ENCODE results near the gene UQCC5.

UQCC5 gene

DNA sequence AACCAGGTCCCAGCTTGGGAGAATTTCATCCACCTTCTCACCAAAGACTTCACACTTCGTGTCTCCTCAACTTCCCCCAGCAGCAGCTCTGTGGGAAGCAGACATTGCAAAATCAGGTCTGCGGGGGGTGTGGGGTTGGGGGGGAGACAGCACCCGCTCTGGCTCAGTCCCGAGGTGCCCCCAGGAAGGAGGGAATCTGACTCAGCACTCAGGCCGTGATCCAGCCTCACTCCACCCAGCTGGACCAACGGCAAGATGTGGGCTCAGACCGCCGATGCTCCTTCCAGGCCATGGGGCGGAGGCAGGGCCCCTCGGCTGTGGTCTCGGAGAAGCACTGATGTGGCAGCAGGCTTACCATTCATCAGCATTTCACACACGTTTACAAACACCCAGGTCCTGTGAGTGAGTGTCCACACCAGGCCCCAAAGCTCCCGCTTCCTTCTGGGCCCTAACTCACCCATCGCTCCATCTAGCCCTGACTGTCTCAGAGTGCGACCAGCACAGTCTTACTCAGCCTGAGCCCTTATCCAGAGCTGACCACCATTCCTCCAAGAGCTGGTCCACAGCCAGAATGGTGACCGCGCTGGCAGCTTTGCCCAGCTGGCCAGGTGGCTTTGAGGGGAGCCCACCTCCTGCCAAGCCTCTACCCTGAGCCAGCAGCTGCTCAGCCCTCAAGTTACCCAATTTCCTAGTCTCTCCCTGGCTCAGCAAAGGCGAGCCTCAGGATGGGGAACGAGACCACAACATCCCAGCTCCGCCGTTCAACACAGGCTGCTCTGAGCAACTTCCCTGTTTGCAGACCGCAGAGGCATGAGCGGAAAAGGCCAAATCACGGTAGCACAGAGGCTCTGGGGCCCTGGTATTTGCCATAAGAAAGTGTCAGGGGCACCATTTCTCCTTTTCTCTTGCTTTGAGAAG is 38.0 kb upstream of the UQCC5 start:
- Histone ChIP-seq H3K4me3 (replicated peaks; ENCODE audit: insufficient read depth, low read length) (no peak overlapping the region), H3K27me3 (ENCODE audit: insufficient read depth, poor library complexity, severe bottlenecking) (no peaks in the 10 kb centered on the region), H3K27ac (replicated peaks) (peak overlapping the region; percentile 83)
- TF ChIP-seq SPI1 (IDR thresholded peaks at IDR 0.05; ENCODE audit: borderline replicate concordance, low read depth) = peak; percentile 83; the same call in 1 of the 2 replicates
- TF ChIP-seq POLR2AphosphoS5 (IDR thresholded peaks at IDR 0.05; ENCODE audit: low read depth) = peak; percentile 98
- TF ChIP-seq, protein P1, sequence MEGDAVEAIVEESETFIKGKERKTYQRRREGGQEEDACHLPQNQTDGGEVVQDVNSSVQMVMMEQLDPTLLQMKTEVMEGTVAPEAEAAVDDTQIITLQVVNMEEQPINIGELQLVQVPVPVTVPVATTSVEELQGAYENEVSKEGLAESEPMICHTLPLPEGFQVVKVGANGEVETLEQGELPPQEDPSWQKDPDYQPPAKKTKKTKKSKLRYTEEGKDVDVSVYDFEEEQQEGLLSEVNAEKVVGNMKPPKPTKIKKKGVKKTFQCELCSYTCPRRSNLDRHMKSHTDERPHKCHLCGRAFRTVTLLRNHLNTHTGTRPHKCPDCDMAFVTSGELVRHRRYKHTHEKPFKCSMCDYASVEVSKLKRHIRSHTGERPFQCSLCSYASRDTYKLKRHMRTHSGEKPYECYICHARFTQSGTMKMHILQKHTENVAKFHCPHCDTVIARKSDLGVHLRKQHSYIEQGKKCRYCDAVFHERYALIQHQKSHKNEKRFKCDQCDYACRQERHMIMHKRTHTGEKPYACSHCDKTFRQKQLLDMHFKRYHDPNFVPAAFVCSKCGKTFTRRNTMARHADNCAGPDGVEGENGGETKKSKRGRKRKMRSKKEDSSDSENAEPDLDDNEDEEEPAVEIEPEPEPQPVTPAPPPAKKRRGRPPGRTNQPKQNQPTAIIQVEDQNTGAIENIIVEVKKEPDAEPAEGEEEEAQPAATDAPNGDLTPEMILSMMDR (IDR thresholded peaks at IDR 0.05; ENCODE audit: insufficient read depth, low read length) = no peak
- TF ChIP-seq GABPA (IDR thresholded peaks at IDR 0.05; ENCODE audit: low read depth) = peak; percentile 33
- TF ChIP-seq, protein P2, sequence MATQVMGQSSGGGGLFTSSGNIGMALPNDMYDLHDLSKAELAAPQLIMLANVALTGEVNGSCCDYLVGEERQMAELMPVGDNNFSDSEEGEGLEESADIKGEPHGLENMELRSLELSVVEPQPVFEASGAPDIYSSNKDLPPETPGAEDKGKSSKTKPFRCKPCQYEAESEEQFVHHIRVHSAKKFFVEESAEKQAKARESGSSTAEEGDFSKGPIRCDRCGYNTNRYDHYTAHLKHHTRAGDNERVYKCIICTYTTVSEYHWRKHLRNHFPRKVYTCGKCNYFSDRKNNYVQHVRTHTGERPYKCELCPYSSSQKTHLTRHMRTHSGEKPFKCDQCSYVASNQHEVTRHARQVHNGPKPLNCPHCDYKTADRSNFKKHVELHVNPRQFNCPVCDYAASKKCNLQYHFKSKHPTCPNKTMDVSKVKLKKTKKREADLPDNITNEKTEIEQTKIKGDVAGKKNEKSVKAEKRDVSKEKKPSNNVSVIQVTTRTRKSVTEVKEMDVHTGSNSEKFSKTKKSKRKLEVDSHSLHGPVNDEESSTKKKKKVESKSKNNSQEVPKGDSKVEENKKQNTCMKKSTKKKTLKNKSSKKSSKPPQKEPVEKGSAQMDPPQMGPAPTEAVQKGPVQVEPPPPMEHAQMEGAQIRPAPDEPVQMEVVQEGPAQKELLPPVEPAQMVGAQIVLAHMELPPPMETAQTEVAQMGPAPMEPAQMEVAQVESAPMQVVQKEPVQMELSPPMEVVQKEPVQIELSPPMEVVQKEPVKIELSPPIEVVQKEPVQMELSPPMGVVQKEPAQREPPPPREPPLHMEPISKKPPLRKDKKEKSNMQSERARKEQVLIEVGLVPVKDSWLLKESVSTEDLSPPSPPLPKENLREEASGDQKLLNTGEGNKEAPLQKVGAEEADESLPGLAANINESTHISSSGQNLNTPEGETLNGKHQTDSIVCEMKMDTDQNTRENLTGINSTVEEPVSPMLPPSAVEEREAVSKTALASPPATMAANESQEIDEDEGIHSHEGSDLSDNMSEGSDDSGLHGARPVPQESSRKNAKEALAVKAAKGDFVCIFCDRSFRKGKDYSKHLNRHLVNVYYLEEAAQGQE (IDR thresholded peaks at IDR 0.05; ENCODE audit: insufficient replicate concordance, low read depth) = no peak
- peak; percentile 99 for DNase-seq (ENCODE audit: low read depth in 1 of 2, low spot score in 1 of 2)

DNA sequence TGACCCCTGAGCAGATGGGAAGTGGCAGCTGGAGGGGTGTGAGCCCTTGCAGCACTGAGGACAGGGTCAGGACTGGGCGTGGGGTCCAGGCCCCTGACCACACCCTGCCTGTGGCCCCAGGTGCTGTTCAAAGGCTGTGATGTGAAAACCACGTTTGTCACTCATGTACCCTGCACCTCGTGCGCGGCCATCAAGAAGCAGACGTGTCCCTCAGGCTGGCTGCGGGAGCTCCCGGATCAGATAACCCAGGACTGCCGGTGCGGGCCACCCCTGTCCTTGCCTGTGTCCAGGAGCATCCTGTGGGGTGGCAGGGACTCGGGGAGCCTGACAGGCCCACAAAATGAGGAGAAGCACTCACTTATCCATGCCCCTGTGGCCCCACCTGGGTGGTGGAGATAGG is 35.4 kb upstream of the UQCC5 start:
- no peak for DNase-seq (ENCODE audit: low read depth in 1 of 2, low spot score in 1 of 2)
- Histone ChIP-seq H3K27me3 (ENCODE audit: insufficient read depth, poor library complexity, severe bottlenecking) (no peaks in the 10 kb centered on the region), H3K27ac (replicated peaks) (no peak overlapping the region), H3K4me3 (replicated peaks; ENCODE audit: insufficient read depth, low read length) (no peak overlapping the region)
- TF ChIP-seq, protein P2 (IDR thresholded peaks at IDR 0.05; ENCODE audit: insufficient replicate concordance, low read depth) = no peak
- TF ChIP-seq, protein P1 (IDR thresholded peaks at IDR 0.05; ENCODE audit: insufficient read depth, low read length) = no peak
- TF ChIP-seq SPI1 (IDR thresholded peaks at IDR 0.05; ENCODE audit: borderline replicate concordance, low read depth) (no peak), GABPA (IDR thresholded peaks at IDR 0.05; ENCODE audit: low read depth) (no peak), POLR2AphosphoS5 (IDR thresholded peaks at IDR 0.05; ENCODE audit: low read depth) (no peak)

DNA sequence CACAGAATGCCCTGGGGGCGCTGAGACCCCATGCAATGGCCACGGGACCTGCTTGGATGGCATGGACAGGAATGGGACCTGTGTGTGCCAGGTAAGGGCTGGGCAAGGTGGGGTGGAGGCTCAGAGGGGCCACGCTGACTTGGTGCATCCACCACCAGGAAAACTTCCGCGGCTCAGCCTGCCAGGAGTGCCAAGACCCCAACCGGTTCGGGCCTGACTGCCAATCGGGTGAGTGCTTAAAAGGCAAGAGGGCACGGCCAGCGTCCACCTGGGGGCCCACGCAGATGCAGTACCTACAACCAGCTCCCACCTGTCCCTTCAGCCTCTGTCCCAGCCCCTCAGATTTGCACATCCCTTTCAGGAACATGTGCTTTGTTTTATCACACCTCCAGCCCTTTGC is 34.4 kb upstream of the UQCC5 start:
- no peak overlapping the region for H3K27ac ChIP-seq (replicated peaks)

More for the DNA sequence above, 34.4 kb upstream of the UQCC5 start:
- Histone ChIP-seq H3K4me3 (replicated peaks; ENCODE audit: insufficient read depth, low read length) (no peak overlapping the region), H3K27me3 (ENCODE audit: insufficient read depth, poor library complexity, severe bottlenecking) (no peaks in the 10 kb centered on the region)
- TF ChIP-seq, protein P2 (IDR thresholded peaks at IDR 0.05; ENCODE audit: insufficient replicate concordance, low read depth) = no peak
- no peak for TF ChIP-seq SPI1 (IDR thresholded peaks at IDR 0.05; ENCODE audit: borderline replicate concordance, low read depth)
- TF ChIP-seq, protein P1 (IDR thresholded peaks at IDR 0.05; ENCODE audit: insufficient read depth, low read length) = no peak
- TF ChIP-seq POLR2AphosphoS5 (IDR thresholded peaks at IDR 0.05; ENCODE audit: low read depth) = no peak
- TF ChIP-seq GABPA (IDR thresholded peaks at IDR 0.05; ENCODE audit: low read depth) = no peak
- DNase-seq (ENCODE audit: low read depth in 1 of 2, low spot score in 1 of 2) = no peak

All from HL-60 (cell line).